ENCODE data around the gene POU5F2. TPM values are rescaled to one million over a fixed set of nuclear protein-coding genes. Genes with fewer than 3 reads are reported as not detected.

Gene POU5F2, protein sequence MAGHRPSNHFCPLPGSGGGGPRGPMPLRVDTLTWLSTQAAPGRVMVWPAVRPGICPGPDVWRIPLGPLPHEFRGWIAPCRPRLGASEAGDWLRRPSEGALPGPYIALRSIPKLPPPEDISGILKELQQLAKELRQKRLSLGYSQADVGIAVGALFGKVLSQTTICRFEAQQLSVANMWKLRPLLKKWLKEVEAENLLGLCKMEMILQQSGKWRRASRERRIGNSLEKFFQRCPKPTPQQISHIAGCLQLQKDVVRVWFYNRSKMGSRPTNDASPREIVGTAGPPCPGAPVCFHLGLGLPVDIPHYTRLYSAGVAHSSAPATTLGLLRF
- total RNA-seq: under 1 TPM; 0.34 to 0.38 TPM

DNA sequence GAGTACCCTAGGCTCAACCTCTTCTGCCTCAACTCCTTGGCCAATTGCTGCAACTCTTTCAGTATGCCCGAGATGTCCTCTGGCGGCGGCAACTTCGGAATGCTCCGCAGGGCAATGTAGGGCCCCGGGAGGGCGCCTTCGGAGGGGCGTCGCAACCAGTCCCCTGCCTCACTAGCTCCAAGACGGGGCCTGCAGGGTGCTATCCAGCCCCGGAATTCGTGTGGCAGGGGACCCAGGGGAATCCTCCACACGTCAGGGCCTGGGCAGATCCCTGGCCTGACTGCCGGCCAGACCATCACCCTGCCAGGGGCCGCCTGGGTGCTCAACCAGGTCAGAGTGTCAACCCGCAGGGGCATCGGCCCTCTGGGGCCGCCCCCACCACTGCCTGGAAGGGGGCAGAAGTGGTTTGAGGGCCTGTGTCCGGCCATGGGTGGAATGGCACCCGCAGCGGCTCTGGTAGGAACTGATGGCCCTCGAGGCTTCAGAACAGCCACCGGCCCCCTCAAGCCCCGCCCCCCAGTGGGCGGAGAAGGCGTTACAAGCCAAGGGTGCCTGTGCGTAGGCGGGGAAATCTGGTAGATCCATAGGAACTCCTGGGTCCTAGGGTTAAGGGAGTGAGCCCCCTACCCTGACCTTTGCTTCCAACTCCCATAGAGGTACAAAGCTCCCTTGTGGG, at the start of gene POU5F2:
POU5F2 (minus strand) TSS at position 465 of the 676 bp plus-strand sequence; CDS start at position 428, 37 bp downstream.
- ChIA-PET CTCF (no interaction called here), POLR2A (no interaction called here)

DNA sequence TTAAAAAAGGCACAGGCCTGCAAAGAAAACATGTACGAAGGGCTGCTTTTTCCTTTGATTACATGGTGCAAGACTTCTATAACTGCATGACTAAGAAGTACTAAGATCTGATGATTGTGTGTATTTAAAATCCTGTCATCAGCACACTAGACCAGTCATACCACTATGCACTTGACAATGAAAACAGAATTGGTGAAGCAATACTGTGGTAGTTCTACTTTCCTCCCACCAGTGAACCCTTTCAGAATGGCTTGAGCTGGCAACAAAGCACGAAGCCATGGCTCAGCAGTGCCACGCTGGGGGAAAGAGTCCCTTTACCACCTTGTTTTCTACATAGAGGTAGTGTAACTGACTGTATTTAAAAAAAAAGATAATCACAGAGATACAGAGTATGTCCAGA, 49.0 kb upstream of the POU5F2 start:
- POLR2A ChIA-PET: no interaction called here
- CTCF ChIA-PET: no interaction called here

DNA sequence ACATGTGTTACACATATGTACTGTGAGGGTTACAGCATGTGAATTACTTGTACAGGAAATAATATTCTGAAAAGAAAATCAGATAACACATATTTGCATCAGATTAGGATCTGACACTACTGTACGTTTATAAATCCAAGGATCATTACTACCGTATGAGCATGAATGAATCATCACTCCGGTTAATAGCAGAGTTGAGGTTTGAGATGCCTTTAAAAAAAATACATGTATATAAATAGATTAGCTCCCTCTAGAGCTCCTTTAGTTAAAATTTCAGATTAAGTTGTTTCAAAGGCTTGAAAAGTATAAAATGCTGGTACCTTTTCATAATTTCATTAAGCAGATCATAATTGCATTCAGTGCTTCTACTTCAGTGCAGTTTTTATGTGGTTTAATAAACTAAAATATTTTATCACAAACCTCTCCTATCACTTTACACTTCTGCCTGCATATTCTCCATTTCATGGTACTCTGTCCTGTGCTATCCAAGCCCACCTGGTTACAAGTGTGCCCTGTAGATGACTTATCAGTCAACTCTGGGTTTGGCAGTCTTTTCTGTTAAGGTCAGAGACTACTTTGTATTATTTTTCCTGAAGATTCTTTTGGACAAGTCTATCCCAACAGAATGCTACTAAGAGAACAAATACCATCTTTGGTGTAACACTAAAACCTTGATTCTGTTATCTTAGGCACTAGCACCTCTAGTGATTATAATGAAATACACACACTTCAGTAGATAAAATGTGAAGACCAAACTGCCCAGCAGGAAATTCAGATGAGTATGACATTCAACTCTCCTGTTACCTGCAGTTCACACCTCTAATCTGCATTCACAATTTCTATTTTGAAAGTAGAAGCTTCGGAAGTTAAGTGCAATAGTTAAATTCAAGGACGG, 48.0 kb upstream of the POU5F2 start:
- ChIA-PET CTCF (no interaction called here), POLR2A (no interaction called here)

DNA sequence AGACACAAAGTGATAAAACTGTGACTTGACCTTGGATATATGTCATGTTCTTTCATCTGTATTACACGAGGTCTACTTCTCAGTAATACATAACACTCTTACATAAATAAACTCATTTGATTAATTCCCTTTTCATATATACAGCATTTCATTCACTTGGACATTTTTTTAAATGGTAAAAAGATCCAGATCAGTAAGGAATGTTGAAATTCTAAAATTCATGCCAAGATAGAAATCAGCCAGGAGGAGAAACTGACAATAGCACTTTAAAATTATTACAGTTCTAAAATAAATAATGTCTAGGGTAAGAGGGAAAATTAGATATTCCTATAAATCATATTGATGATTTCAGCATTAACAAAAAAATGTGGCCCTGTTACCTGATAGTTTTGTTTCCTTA, 46.2 kb upstream of the POU5F2 start:
- CTCF ChIA-PET: no interaction called here
- POLR2A ChIA-PET: no interaction called here

DNA sequence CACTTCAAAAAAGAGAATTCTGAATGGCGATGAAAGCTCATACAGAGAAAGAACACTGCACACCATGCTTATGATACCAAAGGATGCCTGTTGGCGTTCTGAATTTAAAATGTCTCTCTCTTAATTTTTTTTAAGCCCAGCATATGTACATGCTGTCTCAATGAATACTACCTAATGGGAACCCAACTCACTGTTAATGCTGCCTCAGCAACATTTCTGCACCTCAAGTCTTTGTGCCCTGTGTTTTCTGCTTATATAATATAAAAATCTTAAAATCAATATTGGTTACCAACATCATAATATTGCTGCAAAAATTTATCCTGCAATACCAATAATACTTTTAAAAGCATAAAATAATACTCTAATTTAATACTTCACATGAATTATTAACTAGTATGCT, 44.1 kb upstream of the POU5F2 start:
- POLR2A ChIA-PET: no interaction called here
- CTCF ChIA-PET: no interaction called here

DNA sequence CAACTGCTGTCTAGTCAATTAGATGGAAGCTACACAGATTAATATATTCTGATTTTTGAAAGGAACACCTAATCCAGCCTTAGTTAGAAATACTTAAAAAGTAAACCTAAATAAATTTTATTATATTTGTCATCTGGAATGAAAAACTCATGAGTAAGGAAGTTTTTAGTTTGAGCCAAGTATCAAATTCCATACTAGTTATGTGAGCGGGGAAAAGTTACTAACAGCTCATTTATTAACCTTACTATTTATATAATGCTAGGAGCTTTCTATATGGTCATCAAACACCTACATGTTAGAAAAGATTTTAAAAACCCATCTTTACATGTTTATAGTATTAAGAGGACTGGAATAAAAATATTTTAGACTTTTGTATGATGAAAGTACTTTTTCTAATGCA, 41.6 kb upstream of the POU5F2 start:
- CTCF ChIA-PET: no interaction called here
- POLR2A ChIA-PET: no interaction called here

DNA sequence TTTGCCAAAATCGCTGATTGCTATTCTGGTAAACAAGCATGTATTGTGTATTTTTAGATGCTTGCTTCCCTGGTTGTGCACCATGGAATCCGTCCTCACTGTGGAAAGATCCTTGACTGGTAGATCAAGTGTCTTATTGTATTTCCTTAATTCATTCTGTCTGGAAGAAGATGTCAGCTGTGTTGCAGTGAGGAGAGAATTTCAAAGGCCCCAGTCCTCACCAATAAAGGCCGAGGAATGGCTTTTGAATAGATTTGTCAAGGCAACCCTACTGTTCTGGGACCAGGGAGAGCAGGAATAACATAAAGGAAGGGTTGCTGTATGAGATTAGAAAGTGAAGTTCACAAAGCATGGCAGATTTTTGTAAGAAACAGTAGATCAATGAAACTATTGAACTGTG, 36.2 kb upstream of the POU5F2 start:
- POLR2A ChIA-PET: no interaction called here
- CTCF ChIA-PET: no interaction called here

DNA sequence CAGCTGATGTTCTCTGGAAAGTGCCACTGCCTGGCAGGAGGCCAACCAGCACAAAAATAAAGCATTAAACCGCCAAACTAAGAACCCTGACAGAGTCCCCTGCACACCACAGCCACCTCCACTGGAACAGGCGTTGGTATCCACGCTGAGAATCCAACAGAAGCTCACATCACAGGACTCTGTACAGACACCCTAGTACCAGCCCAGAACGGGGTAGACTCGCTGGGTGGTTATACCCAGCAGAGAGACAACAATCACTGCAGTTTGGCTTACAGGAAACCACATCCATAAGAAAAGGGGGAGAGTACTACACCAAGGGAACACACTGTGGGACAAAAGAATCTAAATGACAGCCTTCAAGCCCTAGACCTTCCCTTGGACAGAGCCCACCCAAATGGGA, 15.0 kb upstream of the POU5F2 start:
- POLR2A ChIA-PET: no interaction called here
- CTCF ChIA-PET: no interaction called here

DNA sequence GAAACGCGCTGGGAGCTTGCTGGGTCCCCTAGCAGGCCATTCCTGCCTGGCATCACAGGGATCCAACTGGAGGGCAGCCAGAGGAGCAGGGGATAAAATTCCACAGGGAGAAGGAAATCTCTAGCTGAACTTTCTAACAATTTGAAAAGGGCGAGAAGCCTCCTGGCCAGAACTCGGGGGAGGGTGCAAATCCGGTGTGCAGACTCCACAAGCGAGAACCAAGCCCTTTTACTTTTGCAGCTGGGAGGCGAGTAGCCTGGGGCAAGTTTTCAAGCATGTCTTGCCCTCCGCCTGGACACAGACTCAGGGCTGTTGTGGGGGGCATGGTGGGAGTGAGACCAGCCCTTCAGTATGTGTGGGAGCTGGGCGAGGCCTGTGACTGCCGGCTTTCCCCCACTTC, 14.3 kb upstream of the POU5F2 start:
- ChIA-PET POLR2A (no interaction called here), CTCF (no interaction called here)

DNA sequence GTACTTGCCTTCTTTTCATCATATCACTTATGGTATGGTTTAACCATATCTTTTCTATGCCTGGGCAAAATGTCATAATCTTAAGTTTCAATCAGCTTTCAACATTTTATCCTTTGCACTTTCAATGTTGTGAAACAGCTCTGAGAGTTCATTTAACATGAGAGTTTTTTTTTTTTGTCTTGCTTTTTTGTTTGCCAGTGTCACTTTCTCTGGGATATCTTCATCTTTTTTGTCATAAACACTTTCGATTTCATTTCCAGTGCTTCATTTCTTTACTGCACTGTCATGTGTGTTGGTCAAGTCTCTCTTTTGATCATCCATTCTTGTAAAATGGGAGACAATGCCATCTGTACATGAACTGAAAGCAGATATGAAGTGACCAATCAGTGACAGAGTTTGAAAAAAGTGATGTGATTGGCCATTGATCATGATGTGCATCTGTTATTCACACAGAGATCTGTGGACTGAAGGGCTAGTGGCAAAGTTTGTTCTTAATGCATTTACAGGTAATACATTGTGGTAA, 7.5 kb upstream of the POU5F2 start:
- CTCF ChIA-PET: no interaction called here

DNA sequence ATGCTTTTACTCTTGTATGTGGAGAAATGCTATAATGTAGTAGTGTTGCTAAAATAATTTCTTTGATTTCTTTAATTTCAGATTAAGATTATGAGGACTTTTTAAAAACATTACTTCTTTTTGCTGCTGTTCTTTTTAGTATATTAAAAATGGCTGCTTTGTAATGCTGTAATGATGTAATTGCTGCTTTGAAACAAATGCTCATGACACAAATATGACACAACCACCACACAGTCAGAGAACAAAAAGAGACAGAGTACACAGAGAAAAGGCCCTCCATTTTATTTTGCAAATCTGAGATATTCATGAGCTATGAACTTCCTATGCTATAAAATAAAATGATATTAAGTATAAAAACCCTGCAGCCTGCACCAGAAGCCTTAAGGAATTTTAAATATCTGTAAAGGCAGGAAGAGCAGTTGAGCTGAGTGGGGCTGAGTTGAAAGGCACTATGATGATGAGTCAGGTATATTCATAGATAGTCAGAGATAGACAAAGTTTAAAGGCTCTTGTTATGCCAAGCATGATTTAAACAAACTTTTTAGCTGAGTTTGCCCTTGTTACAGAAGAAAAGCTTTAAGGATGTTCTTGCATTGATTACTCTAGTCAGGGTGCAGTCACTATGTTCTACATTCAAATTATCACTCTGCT, 5.1 kb upstream of the POU5F2 start:
- POLR2A ChIA-PET: no interaction called here
- CTCF ChIA-PET: no interaction called here

More for the DNA sequence above, 7.5 kb upstream of the POU5F2 start:
- POLR2A ChIA-PET: interaction anchor here (0.7 kb wide), 1 partner anchor 137 kb away, joined by 6 read pairs; no protein-coding TSS in a partner anchor

DNA sequence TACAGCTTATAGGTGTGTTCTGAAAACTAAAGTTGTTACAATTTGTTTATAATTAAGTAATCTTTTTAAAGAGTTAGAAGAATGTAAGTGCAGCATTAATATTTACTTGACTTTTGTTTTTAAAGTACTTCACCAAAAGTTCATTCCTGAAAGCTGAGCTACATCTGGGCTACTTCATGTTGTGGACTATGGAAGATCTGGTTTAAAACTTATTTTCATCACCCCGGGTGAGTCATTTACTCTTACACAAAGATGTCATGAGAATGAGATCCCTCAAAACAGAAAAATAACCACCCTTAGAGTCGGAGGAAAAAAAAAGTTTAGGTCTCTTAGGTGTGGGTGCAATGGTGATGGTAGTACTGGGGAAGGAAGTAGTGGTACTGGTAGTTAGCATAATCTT, 5.1 kb downstream of the POU5F2 start:
- ChIA-PET CTCF (interaction anchor here (1.1 kb wide), 1 partner anchor 16 kb away, joined by 4 read pairs; no protein-coding TSS in a partner anchor), POLR2A (no interaction called here)

DNA sequence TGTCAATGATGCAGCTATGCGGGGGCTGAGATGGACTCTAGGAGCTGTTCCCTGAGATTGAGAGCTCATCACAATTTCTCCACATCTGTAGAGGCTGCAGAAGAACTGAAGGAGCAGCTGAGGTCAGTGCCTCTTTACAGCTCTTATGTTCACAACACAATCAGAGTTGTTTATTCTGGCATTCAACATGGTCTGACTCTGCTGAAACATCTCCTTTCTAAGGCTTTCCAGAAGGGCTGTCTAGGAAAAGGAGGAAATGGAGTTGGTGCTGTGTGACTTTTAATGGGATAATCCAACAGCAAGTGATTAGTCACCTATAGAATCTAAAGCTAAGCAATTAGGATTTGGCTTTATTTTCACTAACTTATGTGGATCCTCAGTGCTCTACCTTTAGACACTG, 6.0 kb downstream of the POU5F2 start:
- ChIA-PET CTCF (interaction anchor here (1.1 kb wide), 1 partner anchor 17 kb away, joined by 4 read pairs; no protein-coding TSS in a partner anchor), POLR2A (no interaction called here)

DNA sequence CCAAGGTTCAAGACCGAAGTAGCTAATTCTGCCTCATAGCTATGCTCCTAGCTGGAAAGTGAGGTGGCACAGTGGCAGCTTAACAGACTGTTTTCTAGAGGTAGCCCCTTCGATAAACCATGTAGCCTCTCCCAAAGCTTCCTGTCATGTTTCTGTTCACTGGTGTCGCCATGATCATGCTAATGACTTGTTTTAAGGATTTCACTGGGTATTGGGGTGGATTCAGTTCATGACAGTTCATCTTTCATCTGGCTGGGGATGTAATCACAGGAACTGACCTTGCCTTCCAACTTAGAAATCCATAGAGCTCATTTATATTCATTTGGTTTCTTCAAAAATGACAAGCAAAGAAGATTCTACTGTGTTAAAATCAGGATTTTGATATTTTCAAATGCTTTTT, 9.4 kb downstream of the POU5F2 start:
- POLR2A ChIA-PET: no interaction called here
- CTCF ChIA-PET: no interaction called here

DNA sequence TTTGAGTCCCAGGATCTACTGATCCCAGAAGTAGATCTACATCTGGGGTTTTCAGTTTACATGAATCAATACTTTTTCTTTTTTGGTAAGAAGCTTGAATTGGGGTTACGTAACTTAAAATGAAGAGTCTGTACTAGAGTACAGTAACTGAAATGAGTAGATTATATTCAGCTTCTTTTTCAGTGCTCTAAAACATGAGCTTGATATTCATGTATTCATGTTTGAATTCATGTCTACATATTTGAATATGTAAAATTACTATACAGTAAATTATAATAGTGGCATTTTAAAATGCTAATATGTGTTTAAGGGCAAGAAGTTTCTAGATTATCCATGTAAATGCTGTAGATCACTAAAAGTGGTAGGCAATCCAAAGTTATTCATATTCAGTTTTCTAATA, 14.8 kb downstream of the POU5F2 start:
- CTCF ChIA-PET: no interaction called here

DNA sequence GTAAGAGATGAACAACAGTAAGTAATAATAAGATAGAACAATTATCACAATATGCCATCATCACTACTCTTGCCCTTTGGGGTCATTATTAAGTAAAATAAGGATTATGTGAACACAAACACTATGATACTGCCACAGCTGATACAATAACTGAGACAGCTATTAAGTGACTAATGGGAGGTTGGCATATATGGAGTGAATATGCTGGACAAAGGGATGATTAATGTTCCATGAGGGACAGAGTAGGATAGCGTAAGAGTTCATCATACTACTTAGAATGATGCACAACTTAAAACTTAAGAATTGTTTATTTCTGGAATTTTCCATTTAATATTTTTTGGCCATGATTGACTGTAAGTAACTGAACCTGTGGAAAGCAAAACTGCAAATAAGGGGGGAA, 16.6 kb downstream of the POU5F2 start:
- ChIA-PET CTCF (no interaction called here), POLR2A (no interaction called here)

More for the DNA sequence above, 14.8 kb downstream of the POU5F2 start:
- POLR2A ChIA-PET: no interaction called here

DNA sequence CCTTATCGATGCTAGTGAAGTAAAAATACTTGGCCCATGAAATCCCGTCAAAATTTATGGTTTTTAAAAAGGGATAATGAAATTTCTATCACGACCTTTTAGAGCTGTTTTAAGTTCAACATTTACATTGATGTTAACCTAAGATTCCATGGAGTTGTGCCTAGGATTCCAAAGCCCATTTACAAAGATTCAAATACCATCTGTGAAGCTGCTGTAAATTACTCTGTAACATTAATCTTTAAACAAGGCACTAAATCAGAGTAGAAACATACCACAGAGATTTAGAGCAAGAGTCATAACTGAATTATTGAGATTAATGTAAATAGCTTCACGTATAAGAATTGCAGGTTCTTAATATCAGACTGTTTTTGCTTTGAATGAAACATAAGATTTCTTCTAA, 17.7 kb downstream of the POU5F2 start:
- CTCF ChIA-PET: no interaction called here
- POLR2A ChIA-PET: no interaction called here

DNA sequence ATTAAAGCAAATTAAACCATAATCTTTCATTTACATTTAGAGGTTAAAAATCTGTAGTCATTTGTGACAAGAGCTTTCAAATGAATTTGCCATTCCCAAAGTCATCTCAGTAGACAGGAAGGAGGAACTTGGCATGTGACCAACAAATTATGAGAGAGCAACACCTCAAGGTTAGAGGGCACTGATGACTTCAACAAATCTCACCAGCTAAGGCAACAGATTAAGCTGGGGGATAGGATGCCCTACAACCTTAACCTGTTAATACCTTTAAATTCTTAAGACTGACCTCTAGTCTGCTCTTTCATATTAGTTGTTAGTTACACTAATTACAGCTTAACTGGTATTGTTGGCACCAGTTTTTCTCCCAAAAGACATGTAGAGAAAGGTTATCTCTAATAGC, 18.4 kb downstream of the POU5F2 start:
- ChIA-PET CTCF (no interaction called here), POLR2A (no interaction called here)

DNA sequence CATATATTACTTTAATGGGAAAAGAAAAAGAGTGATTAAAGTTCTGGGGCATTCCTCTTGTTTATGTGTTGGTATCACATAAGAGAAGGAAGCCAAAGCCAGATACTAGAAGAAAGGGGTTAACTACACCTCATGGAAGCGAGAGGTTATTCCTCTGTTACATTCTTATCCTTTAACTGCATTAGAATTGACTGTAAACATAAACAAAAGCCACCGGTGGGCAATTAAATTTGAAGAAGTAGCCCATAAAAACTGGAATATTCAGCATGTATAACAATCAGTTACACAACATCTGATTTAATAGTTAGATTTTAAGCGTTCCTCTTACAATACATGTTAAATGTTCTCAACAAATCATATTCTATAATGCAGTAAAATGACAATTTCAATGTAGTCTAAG, 18.8 kb downstream of the POU5F2 start:
- CTCF ChIA-PET: no interaction called here
- POLR2A ChIA-PET: no interaction called here

DNA sequence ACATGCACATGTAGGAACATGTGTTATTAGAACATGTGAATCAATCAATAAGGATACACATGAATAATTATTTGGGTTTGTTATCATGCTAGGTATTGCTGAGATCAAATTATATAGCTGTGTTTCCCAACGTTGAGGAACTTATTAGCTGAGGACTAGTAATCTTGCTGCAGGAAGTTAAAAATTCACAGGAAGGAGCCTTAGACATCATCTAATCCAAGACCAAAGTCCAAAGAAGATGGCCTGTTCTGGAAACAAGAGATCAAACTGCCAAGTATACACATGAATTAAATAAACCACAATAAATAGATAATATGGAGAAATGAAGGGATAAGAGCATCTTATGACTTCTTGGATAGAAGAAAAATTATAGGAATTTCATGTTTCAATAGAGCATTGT, 19.9 kb downstream of the POU5F2 start:
- ChIA-PET CTCF (no interaction called here), POLR2A (no interaction called here)

Data from activated CD8-positive, alpha-beta memory T cell treated with anti-CD3 and anti-CD28 coated beads for 36 hours (primary cell).